GM23338 (cell line): ENCODE results near the gene SORCS3. TPM values are rescaled to one million over a fixed set of nuclear protein-coding genes. Genes with fewer than 3 reads are reported as not detected.

Source experiments
- ATAC-seq: fragments of 200-7000 bp; cut with Tn5 transposase; 3 replicates; pipeline ENCODE4 v1.9.1; 2020
- DNase-seq: peaks from one replicate; pipeline ENCODE4 v3.0.0-alpha.2; 2015; ENCODE audit warnings: low spot score
- H2AFZ ChIP-seq: fragments of 200-600 bp; sonication (generic); 2 replicates; pipeline ENCODE4 v1.8.0; 2016; ENCODE audit warnings: antibody characterized with exemption, mild to moderate bottlenecking, moderate library complexity
- H3F3A ChIP-seq: fragments of 200-600 bp; sonication (generic); replicated peaks from 2 replicates; pipeline ENCODE4 v1.8.0; 2017; ENCODE audit warnings: antibody characterized with exemption, mixed run types, low read depth
- H3K27ac ChIP-seq: fragments of 200-600 bp; sonication (generic); 2 replicates; pipeline ENCODE4 v1.6.1; 2016; ENCODE audit warnings: low read depth
- H3K27me3 ChIP-seq: fragments of 200-600 bp; sonication (generic); 2 replicates; pipeline ENCODE4 v1.8.0; 2016; ENCODE audit warnings: mild to moderate bottlenecking, mixed run types, moderate library complexity; ENCODE audit not compliant: insufficient read depth
- H3K36me3 ChIP-seq: fragments of 200-600 bp; sonication (generic); 2 replicates; pipeline ENCODE4 v1.8.0; 2016; ENCODE audit warnings: mild to moderate bottlenecking; ENCODE audit not compliant: insufficient read depth
- H3K4me1 ChIP-seq: fragments of 200-600 bp; sonication (generic); 2 replicates; pipeline ENCODE4 v1.8.0; 2016; ENCODE audit warnings: mild to moderate bottlenecking, moderate library complexity; ENCODE audit not compliant: insufficient read depth
- H3K4me2 ChIP-seq: fragments of 200-600 bp; sonication (generic); 2 replicates; pipeline ENCODE4 v1.7.1; 2017; ENCODE audit warnings: mixed run types
- H3K4me3 ChIP-seq: fragments of 200-600 bp; sonication (generic); 2 replicates; pipeline ENCODE4 v1.6.1; 2016; ENCODE audit warnings: mixed run types
- H3K79me2 ChIP-seq: fragments of 200-600 bp; sonication (generic); replicated peaks from 2 replicates; pipeline ENCODE4 v1.8.0; 2017; ENCODE audit warnings: mild to moderate bottlenecking; ENCODE audit not compliant: insufficient read depth
- H3K9me2 ChIP-seq: fragments of 200-600 bp; sonication (generic); 2 replicates; pipeline ENCODE4 v1.8.0; 2017; ENCODE audit not compliant: insufficient read depth
- H4K20me1 ChIP-seq: fragments of 200-600 bp; sonication (generic); replicated peaks from 2 replicates; pipeline ENCODE4 v1.8.0; 2017; ENCODE audit warnings: mild to moderate bottlenecking; ENCODE audit not compliant: insufficient read depth
- H3K27ac Mint-ChIP-seq: 2 replicates; pipeline ENCODE4 v1.8.0; 2020; ENCODE audit warnings: inconsistent platforms, mild to moderate bottlenecking, moderate library complexity, mixed read lengths
- H3K27me3 Mint-ChIP-seq: 3 replicates; pipeline ENCODE4 v1.8.0; 2022; ENCODE audit warnings: low read depth, mild to moderate bottlenecking, moderate library complexity, mixed read lengths, inconsistent platforms; ENCODE audit not compliant: insufficient read depth, poor library complexity
- H3K36me3 Mint-ChIP-seq: 3 replicates; pipeline ENCODE4 v1.8.0; 2021; ENCODE audit warnings: low read depth, mild to moderate bottlenecking, inconsistent platforms, moderate library complexity, mixed read lengths
- H3K4me1 Mint-ChIP-seq: 3 replicates; pipeline ENCODE4 v1.8.0; 2020; ENCODE audit warnings: mild to moderate bottlenecking, inconsistent platforms, mixed read lengths
- H3K4me3 Mint-ChIP-seq: 3 replicates; pipeline ENCODE4 v1.8.0; 2021; ENCODE audit warnings: moderate library complexity, mild to moderate bottlenecking, inconsistent platforms, mixed read lengths
- H3K9me3 Mint-ChIP-seq: 3 replicates; pipeline ENCODE4 v1.8.0; 2020; ENCODE audit warnings: moderate library complexity, mild to moderate bottlenecking, inconsistent platforms, mixed read lengths
- CREB1 ChIP-seq: fragments of 250-450 bp; sonication (Bioruptor Pico); IDR thresholded peaks from 2 replicates; pipeline ENCODE4 v1.5.0; 2020; ENCODE audit warnings: low read depth, mild to moderate bottlenecking, moderate library complexity
- CTCF ChIP-seq, 2 experiments: fragments of 200-600 bp in 1 of 2; sonication (generic) in 1 of 2; conservative IDR thresholded peaks; 2 replicates each; pipeline versions ENCODE4 v1.5.1 to v1.6.1; 2016 to 2017; ENCODE audit warnings: antibody characterized with exemption in 2 of 2, low read depth in 2 of 2, mild to moderate bottlenecking in 2 of 2, moderate library complexity in 1 of 2
- ETS1 ChIP-seq: IDR thresholded peaks from 2 replicates; pipeline ENCODE4 v1.6.1; 2016; ENCODE audit warnings: antibody characterized with exemption
- EZH2 ChIP-seq: fragments of 200-600 bp; sonication (generic); IDR thresholded peaks from one replicate; pipeline ENCODE4 v1.8.0; 2017; ENCODE audit warnings: antibody characterized with exemption, mild to moderate bottlenecking, low read depth; ENCODE audit not compliant: unreplicated experiment
- EZH2phosphoT487 ChIP-seq: fragments of 200-600 bp; sonication (generic); IDR thresholded peaks from one replicate; pipeline ENCODE4 v1.8.1; 2018; ENCODE audit warnings: antibody characterized with exemption; ENCODE audit not compliant: unreplicated experiment
- JUNB ChIP-seq: IDR thresholded peaks from one replicate; pipeline ENCODE4 v1.6.1; 2016; ENCODE audit warnings: antibody characterized with exemption; ENCODE audit not compliant: unreplicated experiment
- POLR2AphosphoS5 ChIP-seq: IDR thresholded peaks from 2 replicates; pipeline ENCODE4 v1.6.1; 2016; ENCODE audit warnings: antibody characterized with exemption, low read depth
- REST ChIP-seq: IDR thresholded peaks from one replicate; pipeline ENCODE4 v1.6.1; 2018; ENCODE audit warnings: antibody characterized with exemption; ENCODE audit not compliant: unreplicated experiment
- STAT1 ChIP-seq: IDR thresholded peaks from one replicate; pipeline ENCODE4 v1.6.1; 2016; ENCODE audit warnings: antibody characterized with exemption; ENCODE audit not compliant: unreplicated experiment
- ZNF114 ChIP-seq: fragments of 250-450 bp; sonication (Bioruptor Pico); IDR thresholded peaks from 2 replicates; pipeline ENCODE4 v1.5.0; 2020; ENCODE audit warnings: mild to moderate bottlenecking, moderate library complexity
- ZNF462 ChIP-seq: fragments of 250-450 bp; sonication (Bioruptor Pico); IDR thresholded peaks from 2 replicates; pipeline ENCODE4 v1.5.0; 2020; ENCODE audit warnings: mild to moderate bottlenecking, moderate library complexity
- polyA plus RNA-seq: library from polyadenylated mRNA; unstranded; fragments of >200 nt; fragmentation: Nextera tagmentation; extraction: Ambion mirVana; gene quantifications from 2 replicates; pipeline ENCODE4 v1.2.1, GENCODE V29; 2016
- total RNA-seq: library from RNA; depleted of rRNA; stranded (reverse); fragments of >200 nt; shearing (Covaris generic); gene quantifications from 2 replicates; pipeline ENCODE4 v1.2.3, GENCODE V29; 2014

The SORCS3 gene
- total and polyA plus RNA-seq, 2 experiments from 2014 or later: 0.37 to 1.4 TPM

- TF ChIP-seq ZNF114 (CRISPR knock-in tag): no peak
- TF ChIP-seq POLR2AphosphoS5: no peak
- TF ChIP-seq ETS1: no peak
- no peak for TF ChIP-seq REST
- no peak for TF ChIP-seq STAT1
These were observed 388.2 kb downstream of the SORCS3 start (continued) for GRCh38 chr10:105029286-105029685.

- Mint-ChIP-seq H3K27me3 (no peaks in the 10 kb centered on the region), H3K4me3 (no peak overlapping the region), H3K9me3 (no peaks in the 10 kb centered on the region), H3K27ac (no peak overlapping the region), H3K36me3 (no peaks in the 10 kb centered on the region), H3K4me1 (no peaks in the 10 kb centered on the region)
- Histone ChIP-seq H4K20me1 (no peaks in the 10 kb centered on the region), H3K4me2 (no peak overlapping the region), H3K36me3 (no peaks in the 10 kb centered on the region), H3K27ac (no peak overlapping the region), H3K4me3 (no peak overlapping the region), H3K4me1 (no peaks in the 10 kb centered on the region), H3K79me2 (no peaks in the 10 kb centered on the region), H3K27me3 (no peaks in the 10 kb centered on the region), H2AFZ (no peak overlapping the region), H3F3A (no peaks in the 10 kb centered on the region), H3K9me2 (peaks cover 6% of the 10 kb centered on the region; the same call in 1 of the 2 replicates)
- ATAC-seq: no peak
- no peak for DNase-seq
- TF ChIP-seq ETS1 (no peak), POLR2AphosphoS5 (no peak), EZH2 (no peak), EZH2phosphoT487 (no peak), ZNF462 (CRISPR knock-in tag) (no peak), JUNB (no peak), CREB1 (CRISPR knock-in tag) (no peak), CTCF (conservative IDR thresholded peaks at IDR 0.05; ENCODE audit: low read depth in 2 of 2) (no peak)
These were observed 395.9 kb downstream of the SORCS3 start for GRCh38 chr10:105037022-105037421.
